Loucy (cell line): ENCODE measurements around the gene ANKRD40.

Experiments
- H2AFZ ChIP-seq: fragments of 200-600 bp; sonication (generic); 2 replicates; pipeline ENCODE4 v1.6.0; 2016; ENCODE audit warnings: antibody characterized with exemption, mild to moderate bottlenecking, low read length, moderate library complexity
- H3F3A ChIP-seq: fragments of 200-600 bp; 2 replicates; pipeline ENCODE4 v1.6.0; 2016; ENCODE audit warnings: antibody characterized with exemption, low read depth, mild to moderate bottlenecking
- H3K27me3 ChIP-seq: fragments of 200-600 bp; sonication (generic); 2 replicates; pipeline ENCODE4 v1.6.1; 2014; ENCODE audit warnings: low read length, mild to moderate bottlenecking; ENCODE audit not compliant: insufficient read depth, poor library complexity, severe bottlenecking
- H3K36me3 ChIP-seq: fragments of 200-600 bp; sonication (generic); 2 replicates; pipeline ENCODE4 v1.6.1; 2016; ENCODE audit warnings: low read length; ENCODE audit not compliant: insufficient read depth
- H3K4me1 ChIP-seq: fragments of 200-600 bp; sonication (generic); 2 replicates; pipeline ENCODE4 v1.5.1; 2014; ENCODE audit warnings: low read length, mild to moderate bottlenecking; ENCODE audit not compliant: insufficient read depth, poor library complexity, severe bottlenecking
- H3K4me2 ChIP-seq: fragments of 200-600 bp; sonication (generic); 2 replicates; pipeline ENCODE4 v1.6.0; 2014; ENCODE audit warnings: antibody characterized with exemption, low read length, low read depth, mild to moderate bottlenecking; ENCODE audit not compliant: poor library complexity, severe bottlenecking
- H3K4me3 ChIP-seq: fragments of 200-600 bp; sonication (generic); 2 replicates; pipeline ENCODE4 v1.5.1; 2014; ENCODE audit warnings: low read length, mild to moderate bottlenecking, mixed read lengths; ENCODE audit not compliant: poor library complexity, severe bottlenecking
- H3K79me2 ChIP-seq: fragments of 200-600 bp; sonication (generic); 2 replicates; pipeline ENCODE4 v1.6.1; 2014; ENCODE audit warnings: low read length; ENCODE audit not compliant: insufficient read depth
- H3K9ac ChIP-seq: fragments of 200-600 bp; sonication (generic); 2 replicates; pipeline ENCODE4 v1.6.0; 2014; ENCODE audit warnings: mild to moderate bottlenecking, low read depth, low read length, moderate library complexity; ENCODE audit not compliant: poor library complexity, severe bottlenecking
- H3K9me2 ChIP-seq: fragments of 200-600 bp; sonication (generic); replicated peaks from 2 replicates; pipeline ENCODE4 v1.6.1; 2016; ENCODE audit warnings: low read depth, low read length, mixed read lengths
- H3K9me3 ChIP-seq: fragments of 200-600 bp; sonication (generic); 2 replicates; pipeline ENCODE4 v1.6.1; 2014; ENCODE audit warnings: mild to moderate bottlenecking, antibody characterized with exemption, low read length, low read depth; ENCODE audit not compliant: insufficient read depth
- H4K20me1 ChIP-seq: fragments of 200-600 bp; sonication (generic); 2 replicates; pipeline ENCODE4 v1.6.0; 2014; ENCODE audit warnings: antibody characterized with exemption, low read length, mild to moderate bottlenecking; ENCODE audit not compliant: insufficient read depth, poor library complexity, severe bottlenecking
- EZH2phosphoT487 ChIP-seq: fragments of 200-600 bp; IDR thresholded peaks from 2 replicates; pipeline ENCODE4 v1.6.1; 2018; ENCODE audit warnings: antibody characterized with exemption, mild to moderate bottlenecking, moderate library complexity, borderline replicate concordance
- TF ChIP-seq, protein P1 (sequence below): fragments of 200-600 bp; sonication (generic); conservative IDR thresholded peaks from 2 replicates; pipeline ENCODE4 v1.5.1; 2014; ENCODE audit warnings: mild to moderate bottlenecking, antibody characterized with exemption, low read length

Gene ANKRD40

DNA sequence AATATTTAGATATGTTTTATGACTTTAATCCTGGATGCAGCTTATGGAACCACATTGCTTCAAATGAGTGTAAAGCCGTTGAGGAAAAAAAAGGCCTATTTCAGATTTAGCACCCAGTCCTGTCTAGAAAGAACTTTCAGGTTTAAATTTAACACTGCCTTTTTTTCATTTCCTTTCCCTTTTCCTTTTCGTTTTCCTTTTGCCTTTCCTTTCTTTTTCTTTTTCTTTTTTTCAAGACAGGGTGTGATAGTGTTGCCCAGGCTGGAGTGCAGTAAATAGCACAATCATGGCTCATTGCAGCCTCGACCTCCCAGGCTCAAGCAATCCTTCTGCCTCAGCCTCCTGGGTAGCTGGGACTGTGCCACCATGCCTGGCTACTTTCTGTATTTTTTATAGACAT lies 27.6 kb upstream of the ANKRD40 start:
- Histone ChIP-seq H3K9ac (no peak overlapping the region), H3K27me3 (no peaks in the 10 kb centered on the region), H3K4me2 (no peak overlapping the region), H3K4me3 (no peak overlapping the region), H3K36me3 (peaks cover 45% of the 10 kb centered on the region), H3K9me3 (no peaks in the 10 kb centered on the region), H4K20me1 (peaks cover 98% of the 10 kb centered on the region), H3K4me1 (peaks cover 4% of the 10 kb centered on the region), H3K9me2 (no peaks in the 10 kb centered on the region), H3K79me2 (peaks cover 99% of the 10 kb centered on the region), H2AFZ (no peak overlapping the region), H3F3A (no peaks in the 10 kb centered on the region)
- TF ChIP-seq, protein P1, sequence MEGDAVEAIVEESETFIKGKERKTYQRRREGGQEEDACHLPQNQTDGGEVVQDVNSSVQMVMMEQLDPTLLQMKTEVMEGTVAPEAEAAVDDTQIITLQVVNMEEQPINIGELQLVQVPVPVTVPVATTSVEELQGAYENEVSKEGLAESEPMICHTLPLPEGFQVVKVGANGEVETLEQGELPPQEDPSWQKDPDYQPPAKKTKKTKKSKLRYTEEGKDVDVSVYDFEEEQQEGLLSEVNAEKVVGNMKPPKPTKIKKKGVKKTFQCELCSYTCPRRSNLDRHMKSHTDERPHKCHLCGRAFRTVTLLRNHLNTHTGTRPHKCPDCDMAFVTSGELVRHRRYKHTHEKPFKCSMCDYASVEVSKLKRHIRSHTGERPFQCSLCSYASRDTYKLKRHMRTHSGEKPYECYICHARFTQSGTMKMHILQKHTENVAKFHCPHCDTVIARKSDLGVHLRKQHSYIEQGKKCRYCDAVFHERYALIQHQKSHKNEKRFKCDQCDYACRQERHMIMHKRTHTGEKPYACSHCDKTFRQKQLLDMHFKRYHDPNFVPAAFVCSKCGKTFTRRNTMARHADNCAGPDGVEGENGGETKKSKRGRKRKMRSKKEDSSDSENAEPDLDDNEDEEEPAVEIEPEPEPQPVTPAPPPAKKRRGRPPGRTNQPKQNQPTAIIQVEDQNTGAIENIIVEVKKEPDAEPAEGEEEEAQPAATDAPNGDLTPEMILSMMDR: no peak
- no peak for TF ChIP-seq EZH2phosphoT487

DNA sequence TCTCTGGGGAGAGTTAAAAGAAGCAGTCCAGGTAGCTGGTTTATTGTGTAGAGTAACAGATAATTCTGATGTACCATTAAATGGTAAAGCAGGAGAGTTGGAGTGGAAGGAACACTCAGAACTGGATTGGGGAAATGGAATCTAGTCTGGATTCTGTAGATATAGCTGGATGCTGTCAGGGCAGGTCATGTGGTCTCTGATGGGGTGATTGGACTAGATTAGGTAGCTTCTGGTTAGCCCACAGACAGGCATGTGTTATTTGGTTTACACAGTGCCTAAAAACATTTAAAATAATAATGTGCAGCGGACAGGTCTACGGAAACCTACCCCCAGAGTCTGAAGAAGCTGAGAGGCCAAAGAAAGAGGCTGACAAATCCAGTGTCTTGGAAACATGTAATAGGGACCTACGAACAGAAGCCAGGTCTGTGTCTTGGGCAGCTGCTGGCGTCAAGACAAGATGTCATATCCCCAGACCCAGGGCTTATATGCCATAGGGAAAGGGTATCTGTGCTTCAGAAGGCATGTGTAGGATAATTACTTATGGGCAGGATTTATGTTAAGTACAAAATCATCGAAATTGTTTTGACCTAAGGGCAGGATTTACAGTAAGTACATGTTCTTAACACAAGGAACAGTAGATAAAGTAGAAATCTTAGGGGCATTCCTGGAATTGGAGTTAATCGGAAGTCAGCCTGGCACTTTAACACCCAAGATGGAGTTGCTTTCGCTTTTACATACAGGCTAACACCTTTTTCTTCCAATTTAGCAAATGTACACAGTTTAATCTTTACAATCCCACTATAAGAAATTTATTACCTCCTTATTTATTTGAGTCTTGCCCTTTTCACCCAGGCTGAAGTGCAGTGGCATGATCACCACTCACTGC lies 24.1 kb upstream of the ANKRD40 start:
- H3K4me1 ChIP-seq: peaks cover 21% of the 10 kb centered on the region
- no peaks in the 10 kb centered on the region for H3K27me3 ChIP-seq
- no peak overlapping the region for H3K9ac ChIP-seq
- TF ChIP-seq EZH2phosphoT487: no peak
- H3K4me3 ChIP-seq: no peak overlapping the region
- H3K9me3 ChIP-seq: no peaks in the 10 kb centered on the region
- H3F3A ChIP-seq: no peaks in the 10 kb centered on the region
- H3K9me2 ChIP-seq: no peaks in the 10 kb centered on the region
- H3K4me2 ChIP-seq: no peak overlapping the region
- peaks cover 11% of the 10 kb centered on the region; the same call in 1 of the 2 replicates for H3K36me3 ChIP-seq
- peaks cover 100% of the 10 kb centered on the region for H3K79me2 ChIP-seq
- no peak overlapping the region for H2AFZ ChIP-seq
- peaks cover 98% of the 10 kb centered on the region for H4K20me1 ChIP-seq

DNA sequence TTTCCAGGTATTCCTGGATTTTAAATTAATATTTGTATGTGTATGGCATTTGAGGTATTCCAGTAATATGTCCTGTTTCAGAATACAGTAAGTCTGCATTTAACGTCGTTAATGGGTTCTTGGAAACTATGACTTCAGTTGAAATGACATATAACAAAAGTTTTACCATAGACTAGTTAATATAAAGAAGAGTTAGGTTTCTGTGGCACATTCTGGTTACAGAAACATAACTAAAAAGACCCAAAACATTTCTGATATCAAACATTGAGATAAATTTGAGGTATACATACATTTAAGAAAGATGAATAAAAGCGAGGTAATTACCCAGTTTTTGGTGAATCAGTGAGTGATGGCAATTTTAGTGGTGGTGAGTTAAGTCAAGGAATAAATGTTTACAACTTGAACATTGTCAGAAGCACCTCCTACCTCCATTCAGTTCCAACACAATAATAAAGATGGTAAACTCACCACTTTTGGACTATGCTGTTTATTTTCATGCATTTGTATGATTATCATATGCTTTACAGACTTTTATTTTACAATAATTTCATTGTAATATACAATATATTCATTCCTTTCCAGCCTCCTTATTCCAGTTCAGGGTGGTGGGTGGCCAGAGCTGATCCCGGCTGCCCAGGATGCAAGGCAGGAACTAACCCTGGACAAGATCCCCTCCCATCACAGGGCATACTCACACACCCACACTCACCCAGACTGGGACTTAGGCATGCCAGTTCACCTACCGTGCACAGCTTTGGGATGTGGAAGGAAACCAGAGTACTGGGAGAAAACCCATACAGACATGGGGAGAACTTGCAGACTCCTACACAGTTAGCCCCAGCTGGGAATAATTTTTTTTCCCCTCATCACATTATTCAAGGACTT lies 21.4 kb upstream of the ANKRD40 start:
- H4K20me1 ChIP-seq: peaks cover 98% of the 10 kb centered on the region
- H3K9me3 ChIP-seq: no peaks in the 10 kb centered on the region
- peaks cover 36% of the 10 kb centered on the region for H3K4me1 ChIP-seq
- H3K9ac ChIP-seq: no peak overlapping the region
- H2AFZ ChIP-seq: no peak overlapping the region
- H3K9me2 ChIP-seq: no peaks in the 10 kb centered on the region
- no peaks in the 10 kb centered on the region for H3K27me3 ChIP-seq
- H3K4me3 ChIP-seq: no peak overlapping the region
- H3K4me2 ChIP-seq: peak overlapping the region; percentile 97
- peaks cover 100% of the 10 kb centered on the region for H3K79me2 ChIP-seq
- TF ChIP-seq EZH2phosphoT487: no peak
- TF ChIP-seq, protein P1: no peak
- H3K36me3 ChIP-seq: no peaks in the 10 kb centered on the region
- no peaks in the 10 kb centered on the region for H3F3A ChIP-seq
